Measurements from ENCODE around the gene OSER1.

Gene OSER1

DNA sequence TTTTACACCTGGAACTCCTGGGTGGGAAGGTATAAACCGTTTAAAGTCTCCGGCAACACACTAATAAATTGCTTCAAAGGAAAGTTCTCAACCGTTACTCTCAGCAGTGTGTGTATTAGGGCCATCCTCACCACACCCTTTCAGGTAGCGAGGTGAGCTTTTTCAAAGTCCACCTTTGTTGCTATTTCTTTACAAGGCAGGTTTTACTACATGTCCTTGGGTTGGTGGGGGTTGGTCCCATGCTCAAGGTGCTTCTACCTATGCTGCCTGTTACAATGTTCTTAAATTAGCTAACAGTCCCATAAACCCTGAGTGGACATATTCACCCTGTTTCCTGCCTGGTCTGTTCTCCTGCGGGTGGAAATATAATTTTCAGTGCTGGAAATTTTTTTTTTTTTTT, 13.2 kb upstream of the OSER1 start:
- DNase-seq = no peak

DNA sequence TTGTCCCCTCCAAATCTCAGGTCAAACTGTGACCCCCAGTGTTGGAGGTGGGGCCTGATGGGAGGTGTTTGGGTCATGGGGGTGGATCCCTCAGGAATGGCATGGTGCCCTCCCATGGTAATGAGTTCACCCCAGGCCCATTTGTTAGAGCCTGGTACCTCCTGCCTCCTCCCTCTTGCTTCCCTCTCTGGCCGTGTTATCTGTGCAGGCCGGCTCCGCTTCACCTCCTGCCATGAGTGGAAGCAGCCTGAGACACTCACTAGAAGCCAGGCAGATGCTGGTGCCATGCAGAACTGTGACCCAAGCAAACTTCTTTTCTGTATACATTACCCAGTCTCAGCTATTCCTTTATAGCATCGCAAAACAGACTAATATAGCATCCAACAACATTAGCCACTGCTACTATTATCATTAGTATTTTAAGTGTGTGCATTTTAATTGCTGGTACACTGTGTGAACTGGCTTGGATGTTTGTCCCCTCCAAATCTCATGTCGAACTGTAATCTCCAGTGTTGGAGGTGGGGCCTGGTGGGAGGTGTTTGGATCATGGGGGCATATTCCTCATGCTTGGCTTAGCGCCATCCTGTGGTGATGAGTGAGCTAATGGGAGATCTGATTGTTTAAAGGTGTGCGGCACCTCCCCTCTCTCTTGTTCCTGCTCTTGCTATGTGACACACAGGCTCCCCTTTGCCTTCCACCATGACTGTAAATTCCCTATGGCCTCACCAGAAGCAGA, 12.2 kb upstream of the OSER1 start:
- DNase-seq = no peak

DNA sequence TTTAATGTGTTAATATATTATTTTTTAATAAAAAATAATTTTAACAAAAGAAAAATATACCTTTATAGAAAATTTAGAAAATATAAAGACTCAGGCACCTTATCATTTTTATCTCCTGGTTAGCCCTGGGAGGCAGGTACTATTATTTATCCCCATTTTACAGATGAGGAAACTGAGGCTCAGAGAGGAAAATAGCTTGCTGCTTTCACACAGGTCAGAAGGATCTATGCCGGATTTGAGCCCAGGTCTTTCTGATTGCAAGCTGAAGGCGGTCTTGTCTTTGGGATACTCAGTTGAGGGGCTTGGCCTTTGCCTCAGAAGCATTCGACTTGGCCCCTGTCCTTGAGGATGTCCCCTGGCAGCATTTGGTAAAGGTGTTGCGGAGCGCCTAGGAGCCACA, 11.5 kb upstream of the OSER1 start:
- no peak for DNase-seq

DNA sequence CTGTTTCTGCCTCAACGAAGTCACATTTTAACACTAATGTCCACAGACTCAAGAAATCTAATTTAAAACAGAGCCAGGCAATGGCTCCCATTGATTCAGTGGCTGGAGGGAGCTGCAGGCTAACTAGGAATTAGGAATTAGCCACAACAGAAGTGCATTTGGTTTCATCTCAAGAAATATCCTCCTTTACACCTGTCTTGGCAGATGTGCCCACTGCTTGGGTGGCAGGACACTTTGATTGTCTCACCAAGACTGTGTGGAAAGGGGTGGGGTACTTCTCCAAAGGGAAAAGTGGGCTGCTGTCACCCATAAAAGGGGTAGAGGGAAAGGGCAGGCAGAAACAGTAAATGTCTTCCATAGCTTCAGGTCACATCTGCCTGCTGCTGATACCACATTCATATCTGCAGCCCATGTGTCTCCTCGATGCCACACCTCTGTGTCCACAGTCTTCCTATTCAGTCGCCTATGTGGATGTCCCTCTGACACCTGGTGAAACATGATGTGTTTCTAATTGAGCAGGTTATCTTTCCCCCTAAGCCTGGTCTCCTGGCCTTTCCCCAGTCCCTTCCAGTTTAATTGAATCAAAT, 10.9 kb upstream of the OSER1 start:
- DNase-seq = no peak

DNA sequence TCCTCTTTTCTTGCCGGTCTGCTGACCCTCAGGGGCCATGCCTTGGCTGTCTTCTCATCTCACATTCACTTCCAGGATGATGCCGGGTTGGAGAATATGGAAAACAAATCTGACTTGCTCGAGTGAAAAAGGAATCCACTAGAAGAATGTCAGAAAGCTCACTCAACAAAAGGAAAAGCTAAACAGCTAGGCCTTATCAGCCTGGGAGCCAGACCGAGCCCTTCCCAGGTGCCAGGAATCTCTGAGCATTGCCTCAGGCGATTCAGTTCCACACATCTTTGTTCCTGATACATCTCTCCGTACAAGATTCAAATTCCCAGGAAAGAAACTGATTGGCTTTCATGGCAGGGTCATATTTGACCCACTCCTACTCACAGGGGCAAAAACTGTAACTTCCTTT, 9.2 kb upstream of the OSER1 start:
- no peak for DNase-seq

DNA sequence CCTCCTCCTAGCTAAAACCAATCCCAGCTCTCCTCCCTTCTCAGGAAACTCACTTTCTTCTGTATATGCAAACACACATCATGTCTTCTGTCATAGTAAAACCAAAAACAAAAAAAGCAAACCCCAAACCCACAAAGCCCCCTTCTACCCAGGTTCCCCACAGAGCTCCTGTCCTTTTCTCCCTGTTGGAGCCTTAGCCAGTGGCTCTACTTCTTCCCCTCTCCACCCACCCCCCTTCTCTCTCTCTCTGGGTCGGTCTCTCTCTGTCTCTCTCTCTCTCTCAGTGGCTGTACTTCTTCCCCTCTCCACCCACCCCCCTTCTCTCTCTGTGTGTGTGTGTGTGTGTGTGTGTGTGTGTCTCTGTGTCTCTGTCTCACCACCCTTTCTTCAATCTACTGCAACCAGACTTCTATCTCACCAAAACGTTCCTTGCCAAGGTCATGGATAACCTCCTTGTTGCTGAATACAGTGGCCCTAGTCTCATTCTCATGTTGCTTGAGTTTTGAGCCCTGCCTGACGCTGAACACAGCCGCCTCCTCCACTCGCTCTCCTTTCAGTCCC, 8.7 kb upstream of the OSER1 start:
- no peak for DNase-seq

DNA sequence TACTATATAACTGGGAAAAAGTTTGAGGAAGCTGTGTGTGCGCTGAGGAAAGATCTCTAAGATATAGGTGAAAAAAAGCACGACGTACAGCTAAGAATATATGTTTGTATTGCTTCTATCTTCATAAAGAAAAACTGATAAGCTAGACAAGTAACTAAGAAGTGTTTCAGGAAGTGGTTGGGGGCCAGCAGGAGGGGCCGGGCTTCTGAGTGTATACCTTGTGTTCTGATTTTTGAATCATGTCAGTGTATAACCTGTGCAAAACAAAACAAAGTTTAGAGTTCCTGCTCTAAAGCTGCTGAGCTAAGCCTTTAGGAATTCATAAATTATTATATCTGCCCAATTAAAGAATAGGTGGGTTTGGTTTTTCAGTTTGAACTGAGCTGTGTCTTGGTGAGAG, 7.9 kb upstream of the OSER1 start:
- DNase-seq = no peak

DNA sequence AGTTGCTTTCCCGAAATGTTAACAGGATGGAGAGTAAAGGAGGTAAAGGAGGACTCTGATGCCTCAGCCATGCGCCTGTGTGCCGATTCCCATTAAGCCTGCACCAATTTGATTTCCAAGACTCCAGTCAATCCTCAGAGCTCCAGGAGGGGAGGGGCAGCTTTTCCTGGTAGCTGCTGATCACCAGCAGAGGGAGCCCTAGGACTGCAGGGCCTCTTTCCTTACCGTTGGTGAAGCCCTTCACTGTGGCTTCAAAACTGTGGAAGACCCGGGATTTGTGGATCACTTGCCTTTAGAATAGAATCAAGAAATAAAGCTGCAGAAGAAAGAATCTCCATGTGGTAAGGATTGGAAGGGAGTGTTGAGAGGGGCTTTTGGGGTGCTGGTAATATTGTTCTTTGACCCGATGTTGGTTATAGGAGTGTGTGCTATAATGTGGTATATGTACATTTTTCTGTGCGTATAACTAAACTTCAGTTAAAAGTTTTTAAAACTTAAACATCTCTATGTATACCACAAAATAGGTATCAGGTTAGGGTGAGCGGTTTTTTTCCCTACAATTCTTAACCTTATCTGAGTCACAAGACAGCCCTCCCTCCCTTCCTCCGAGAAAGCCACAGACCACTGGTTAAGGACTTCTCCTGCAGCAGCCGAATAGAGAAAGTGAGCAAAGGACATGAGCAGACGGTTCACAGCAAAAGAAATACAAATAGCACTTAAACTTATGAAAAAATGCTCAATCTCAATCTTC, 6.9 kb upstream of the OSER1 start:
- DNase-seq = peak; percentile 40

DNA sequence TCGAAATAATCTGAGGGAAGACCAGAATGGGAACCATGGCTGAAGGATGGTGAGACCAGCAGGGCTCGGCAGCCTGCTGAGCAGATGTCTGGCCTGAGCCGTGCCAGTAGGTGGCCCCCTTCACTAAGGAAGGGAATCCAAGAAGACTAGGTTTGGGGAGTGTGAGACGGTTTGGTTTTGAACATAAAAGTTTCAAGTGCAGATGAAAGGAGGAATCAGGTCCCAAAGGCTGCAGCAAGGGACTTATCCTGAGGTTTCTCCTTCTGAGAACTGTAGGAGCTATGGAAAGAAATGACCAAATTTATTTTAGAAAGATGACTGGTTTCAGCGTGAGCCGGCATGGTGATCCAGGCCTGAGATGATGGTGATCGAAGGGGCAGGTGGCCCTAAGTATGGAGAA, 4.6 kb upstream of the OSER1 start:
- DNase-seq = peak; percentile 22

DNA sequence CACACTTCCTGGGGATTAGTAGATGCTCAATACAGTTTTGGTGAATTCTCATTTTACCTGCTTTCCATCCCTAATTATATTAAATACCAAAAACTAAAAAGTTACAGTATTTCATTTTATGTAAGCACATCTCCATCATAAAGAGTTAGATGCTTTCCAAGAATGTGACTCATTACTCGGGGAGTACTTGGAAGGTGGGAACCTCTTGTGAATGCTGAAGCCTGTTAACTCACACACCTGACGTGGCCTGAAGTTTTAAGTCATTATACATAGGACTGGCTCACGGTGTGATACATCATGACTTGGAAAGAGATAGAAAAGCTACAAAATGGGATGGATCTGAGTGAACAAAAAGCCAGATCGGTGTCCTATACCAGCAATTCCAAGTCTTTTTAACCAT, 2.2 kb upstream of the OSER1 start:
- no peak for DNase-seq

DNA sequence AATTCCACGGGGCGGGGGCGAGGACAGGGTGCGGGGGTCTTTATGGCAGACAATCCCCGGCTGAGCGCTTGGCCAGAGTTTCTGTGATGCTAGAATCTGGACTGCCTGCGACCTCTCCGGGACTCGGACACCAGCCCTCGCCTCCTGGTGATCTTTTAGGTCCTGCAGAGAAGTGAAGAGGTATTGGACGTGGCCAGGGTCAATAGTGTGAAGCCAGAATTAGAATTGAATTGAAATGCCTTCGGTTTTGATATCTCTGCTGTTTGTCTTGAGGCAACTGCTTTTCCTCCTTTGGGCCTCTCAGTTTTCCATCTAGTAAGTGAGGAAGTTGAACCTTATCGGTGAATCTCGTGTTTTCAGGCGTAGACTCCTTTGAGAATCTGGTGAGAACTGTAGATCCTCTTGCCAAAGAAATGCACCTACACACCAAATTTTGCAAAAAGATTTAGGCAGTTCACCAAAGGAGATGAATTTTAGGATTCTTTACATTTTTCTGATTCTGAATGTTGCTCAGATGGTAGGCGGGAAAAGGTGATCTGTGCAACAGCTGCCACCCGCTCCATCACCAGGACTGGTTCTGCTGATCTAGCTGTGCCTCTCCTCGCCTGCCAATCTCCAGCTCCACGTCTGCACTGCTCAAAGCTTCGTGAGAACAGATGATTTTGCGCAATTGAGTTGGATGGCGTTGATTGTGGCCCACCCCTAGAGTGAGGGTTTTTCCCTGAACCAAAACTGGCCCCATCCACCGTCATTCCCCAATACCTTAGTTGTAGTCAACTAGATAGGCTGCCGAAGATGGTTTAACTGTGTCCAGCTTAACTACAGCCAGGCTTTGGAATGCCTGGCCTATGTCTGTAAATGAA, 837 bp upstream of the OSER1 start:
- no peak for DNase-seq

DNA sequence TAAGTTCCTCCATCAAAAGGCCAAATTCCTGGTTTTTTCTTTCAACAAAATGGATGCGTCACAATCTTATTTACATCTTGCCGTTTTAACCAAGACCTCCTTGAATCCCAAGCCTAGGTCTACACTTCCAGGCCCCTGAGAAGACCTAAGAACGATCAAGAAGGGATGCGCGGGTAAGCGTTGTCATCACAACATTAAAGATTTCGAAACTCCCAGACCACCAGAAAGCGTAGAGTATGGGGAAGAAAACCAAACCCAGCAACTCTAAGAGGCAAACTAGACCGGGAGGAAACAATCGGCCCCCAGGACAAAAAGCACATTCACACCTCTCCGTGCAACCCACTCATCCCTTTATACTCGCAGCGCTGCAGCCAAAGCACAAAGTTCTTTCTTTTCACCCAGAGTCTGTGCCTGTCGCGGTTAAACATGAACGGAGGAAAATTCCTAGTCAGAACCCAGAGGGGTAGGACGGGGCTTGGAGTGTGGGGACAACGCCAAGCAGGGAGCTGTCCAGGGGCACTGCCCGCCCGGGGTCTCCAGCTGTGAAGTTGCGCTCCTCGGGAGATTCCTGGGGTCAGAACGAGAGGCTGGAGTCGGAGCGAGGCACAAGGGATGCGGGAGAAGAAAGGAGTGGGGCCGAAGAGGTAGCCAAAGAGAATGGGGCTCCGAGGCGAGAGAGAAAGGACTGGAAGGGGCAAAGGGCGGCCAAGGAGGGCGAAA, 725 bp downstream of the OSER1 start:
- no peak for DNase-seq

DNA sequence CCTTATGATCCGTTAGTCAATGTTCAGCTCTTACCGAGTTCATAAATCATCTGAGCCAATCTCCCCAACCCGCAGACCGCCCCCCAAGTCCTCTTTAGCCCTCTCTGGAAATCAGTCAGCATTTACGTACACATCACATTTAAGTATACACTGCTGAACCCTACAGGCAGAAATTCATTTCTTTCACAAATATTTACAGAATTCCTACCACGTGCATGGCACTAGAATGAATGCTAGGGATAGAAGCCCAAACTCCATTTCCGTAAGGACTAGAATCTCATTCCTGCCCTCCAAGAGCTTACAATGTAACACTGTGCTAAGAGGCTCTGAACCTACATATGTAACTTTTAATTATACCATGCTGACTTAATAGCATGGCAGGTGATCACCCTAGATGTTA, 1.8 kb downstream of the OSER1 start:
- no peak for DNase-seq

DNA sequence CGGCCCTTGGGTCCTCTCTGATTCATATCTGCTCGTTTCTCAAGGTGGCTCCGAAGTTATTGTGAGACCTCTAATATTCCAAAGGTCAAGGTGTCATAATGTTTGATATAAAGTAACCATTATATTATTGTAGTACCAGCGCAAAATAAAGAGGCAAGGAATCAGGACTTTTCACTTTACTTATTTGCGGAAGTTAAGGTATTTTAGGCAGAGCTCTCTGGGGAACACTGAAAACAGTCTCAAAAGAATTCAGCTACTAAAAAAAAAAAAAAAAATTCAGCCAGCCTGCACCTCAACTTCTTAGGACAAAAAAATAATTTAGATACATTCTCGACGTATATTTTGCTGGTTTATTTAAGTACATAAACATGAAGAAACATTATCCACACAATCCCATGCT, 2.4 kb downstream of the OSER1 start:
- DNase-seq = no peak

DNA sequence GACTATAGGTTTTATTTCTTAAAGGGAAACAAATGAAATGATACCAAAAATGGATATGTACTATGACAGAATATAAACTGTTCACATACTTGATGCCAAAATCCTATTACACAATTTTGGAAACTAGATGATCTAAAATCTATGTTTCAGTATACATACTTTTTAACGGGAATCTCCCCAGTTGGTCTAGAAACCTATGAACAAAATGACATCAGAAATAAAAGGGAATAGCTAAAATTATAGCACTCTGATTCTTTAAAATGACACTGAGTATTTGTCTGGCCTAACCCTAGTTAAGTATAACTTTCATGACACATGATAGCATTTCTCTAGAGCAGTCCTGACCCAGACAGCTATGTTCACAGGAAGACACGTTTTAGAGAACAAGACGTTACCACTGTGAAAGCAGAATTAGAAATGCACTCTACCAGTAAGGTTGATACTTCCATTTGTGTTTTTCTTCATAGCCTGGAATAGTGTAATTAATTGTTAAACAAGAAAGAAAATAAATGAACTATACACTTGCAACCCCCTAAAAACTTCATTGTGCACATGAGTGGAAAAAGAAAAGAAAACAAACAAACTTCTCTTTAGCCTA, 3.3 kb downstream of the OSER1 start:
- no peak for DNase-seq

DNA sequence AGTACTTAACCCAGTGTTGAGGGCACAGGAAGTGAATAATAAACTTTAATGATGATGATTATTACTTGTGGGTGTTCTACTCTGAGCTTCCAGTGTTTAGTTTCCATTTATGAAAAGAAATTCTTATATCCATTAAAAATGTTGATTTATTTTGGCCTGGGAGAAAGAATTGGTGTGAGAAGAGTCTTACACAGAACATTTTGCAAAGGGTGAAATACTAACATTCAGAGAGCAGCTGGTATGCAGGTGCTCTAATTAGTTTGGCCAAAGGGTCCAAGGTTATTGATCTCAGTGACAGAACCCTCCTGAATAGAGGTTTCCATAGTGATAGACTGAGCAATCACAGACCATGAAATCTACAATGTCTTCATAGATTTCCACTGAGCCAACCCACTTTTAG, 4.4 kb downstream of the OSER1 start:
- DNase-seq = no peak

DNA sequence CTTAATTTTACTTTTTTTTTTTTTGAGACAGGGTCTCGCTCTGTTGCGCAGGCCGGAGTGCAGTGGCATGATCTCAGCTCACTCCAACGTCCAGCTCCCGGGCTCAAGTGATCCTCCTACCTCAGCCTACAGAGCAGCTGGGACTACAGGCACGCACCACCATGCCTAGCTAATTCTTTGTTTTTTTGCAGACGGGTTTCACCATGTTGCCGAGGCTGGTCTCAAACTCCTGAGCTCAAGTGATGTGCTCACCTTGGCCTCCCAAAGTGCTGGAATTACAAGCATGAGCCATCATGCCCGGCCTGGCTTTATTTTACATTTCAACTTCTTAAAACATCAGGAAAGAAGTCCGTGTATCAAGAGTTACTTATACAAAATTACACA, 5.7 kb downstream of the OSER1 start:
- DNase-seq = no peak

DNA sequence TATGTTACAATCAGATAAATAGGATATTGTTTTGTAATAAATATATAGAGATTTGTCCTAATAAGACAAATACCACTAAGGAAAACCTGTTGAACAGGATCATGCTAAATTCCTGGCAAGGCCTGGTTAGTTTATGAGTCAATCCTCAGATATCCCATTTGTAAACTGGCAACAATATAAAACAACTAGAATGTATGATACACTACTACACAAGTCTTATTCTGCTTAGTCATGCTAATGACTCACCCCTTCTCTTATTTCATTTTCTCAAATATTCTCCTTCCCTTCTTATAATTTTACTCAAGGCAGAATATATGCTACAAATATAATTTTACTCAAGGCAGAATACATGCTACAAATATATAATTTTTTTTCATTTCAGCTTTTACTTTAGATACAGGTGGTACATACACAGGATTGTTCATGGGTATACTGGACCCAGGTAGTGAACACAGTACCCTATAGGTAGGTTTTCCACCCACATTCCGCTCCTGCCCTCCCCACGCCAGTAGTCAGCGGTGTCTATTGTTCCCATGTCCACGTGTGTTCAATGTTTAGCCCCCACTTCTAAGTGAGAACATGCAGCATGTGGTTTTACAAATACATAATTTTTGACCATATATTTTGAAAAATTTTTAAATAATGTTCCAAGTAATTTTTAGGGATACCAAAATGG, 6.3 kb downstream of the OSER1 start:
- DNase-seq = no peak

DNA sequence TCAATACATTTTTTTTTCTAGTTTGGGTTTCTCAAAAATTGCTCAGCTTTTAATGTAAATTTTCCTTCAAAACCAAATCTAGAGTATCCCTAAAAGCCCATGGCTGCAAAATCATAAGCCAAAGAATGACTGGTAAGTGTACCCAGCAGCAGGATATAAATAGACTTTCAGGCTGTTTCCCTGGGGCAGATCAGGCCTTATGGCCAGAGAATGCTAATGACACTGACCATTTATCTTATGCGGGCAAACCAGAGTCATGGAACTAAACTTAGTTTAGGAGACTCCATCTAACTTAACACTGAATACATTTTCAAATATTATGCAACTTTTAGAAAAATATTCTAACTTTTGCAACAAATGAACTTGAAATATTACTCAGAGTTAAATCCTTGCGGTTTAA, 7.4 kb downstream of the OSER1 start:
- DNase-seq = no peak

DNA sequence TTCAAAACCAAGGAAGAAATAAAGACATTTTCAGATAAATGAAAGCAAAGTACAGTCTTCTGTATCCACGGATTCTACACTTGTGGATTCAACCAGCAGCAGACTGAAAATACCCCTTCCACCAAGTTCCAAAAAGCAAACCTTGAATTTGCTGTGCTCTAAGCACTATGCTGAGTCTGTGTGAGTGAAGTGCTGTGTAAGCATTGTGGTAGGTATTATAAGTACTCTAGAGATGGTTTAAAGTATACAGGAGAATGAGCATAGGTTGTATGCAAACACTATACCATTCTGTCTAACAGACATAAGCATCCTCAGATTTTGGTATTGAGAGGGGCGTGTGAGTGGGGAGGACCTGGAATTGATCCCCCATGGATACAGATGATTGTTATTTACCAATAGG, 9.6 kb downstream of the OSER1 start:
- no peak for DNase-seq

DNA sequence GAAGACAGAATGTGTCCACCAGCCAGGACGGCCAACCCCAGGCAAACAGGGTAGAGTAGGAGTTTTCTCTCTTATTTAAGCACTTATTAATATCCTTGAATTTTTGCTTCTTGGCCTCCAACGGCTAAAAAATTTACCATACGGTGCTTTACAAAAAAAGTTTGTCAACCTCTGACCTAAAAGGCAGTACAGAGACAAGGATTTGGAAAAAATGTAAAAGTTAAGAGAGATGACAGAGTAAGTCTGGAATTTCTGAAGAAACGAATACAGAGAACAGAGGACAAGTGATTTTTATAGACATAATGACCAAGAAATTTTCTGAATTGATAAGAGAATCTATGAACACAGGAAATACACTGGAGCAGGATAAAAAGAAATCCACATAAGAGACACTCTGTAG, 10.2 kb downstream of the OSER1 start:
- DNase-seq = no peak

Data from SHP77 treated with DMSO at 0.1 percent for 48 hours (cell line).